ENCODE measurements around the gene COQ6.
"Not testable (repeated sequence)": the region's sequence is repeated elsewhere in the genome, so short reads cannot be mapped to it uniquely, and the experiment has no call there.

COQ6 gene

DNA sequence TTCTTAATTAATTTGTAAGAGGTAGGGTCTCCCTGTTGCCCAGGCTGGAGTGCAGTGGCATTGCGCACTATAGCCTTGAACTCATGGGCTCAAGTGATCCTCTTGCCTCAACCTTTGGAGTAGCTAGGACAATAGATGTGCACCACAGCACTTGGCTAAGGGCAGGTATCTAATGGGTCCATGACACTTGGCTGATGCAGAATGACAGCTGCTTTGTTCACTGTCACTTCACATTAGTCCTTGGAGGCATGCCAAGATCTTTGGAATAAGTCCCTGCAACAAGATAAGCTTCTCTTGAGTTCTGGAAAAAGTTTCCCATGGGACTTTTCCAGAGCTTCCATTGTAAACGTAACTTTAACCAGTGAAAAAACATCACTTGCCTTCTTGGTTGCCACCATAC, 23.4 kb downstream of the COQ6 start:
- H3K4me3 ChIP-seq (ENCODE audit: low read length): no peak overlapping the region
- no peak for DNase-seq (ENCODE audit: low read depth, low spot score)

GRCh38 chr14:73976125-73976524, 26.0 kb downstream of the COQ6 start:
- no peak overlapping the region for H3K4me3 ChIP-seq (ENCODE audit: low read length)
- DNase-seq (ENCODE audit: low read depth, low spot score): no peak

DNA sequence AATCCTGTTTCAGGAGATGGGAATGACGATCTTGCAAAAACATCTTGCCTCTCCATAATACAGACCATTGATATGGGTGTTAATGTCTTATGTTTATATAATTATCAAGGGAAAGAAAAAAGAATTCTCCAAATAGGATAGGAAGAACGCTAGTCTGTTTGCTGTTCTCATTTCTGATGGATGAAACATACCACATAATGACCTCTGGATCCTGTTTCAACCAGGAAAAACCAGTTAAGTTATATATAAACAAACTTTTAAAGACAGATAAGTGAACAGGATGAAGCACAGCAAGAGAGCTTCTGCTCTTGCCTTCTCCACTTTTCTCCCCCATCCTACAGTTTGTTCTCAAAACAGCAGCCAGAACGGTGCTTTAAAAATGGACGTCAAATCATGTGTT, 27.8 kb downstream of the COQ6 start:
- no peak overlapping the region for H3K4me3 ChIP-seq (ENCODE audit: low read length)
- no peak for DNase-seq (ENCODE audit: low read depth, low spot score)

DNA sequence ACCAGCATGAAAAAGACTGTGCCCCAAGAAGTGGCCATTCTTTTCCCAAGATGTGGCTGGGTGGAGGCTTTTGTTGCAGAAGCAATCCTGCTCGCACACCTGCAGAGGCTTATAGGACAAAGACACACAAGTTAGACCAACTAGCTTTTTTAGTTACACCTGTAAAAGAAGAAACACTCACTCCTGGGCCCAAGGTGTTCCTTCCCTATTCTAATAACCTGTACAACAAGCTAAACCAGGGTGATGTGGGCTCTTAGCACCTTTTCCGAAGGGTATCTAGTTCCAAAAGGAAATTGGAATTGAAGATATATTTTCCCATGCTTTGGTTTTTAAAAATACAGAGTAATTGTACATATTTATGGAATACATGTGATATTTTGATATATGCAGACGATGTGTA, 38.0 kb downstream of the COQ6 start:
- DNase-seq (ENCODE audit: low read depth, low spot score): no peak
- no peak overlapping the region for H3K4me3 ChIP-seq (ENCODE audit: low read length)

DNA sequence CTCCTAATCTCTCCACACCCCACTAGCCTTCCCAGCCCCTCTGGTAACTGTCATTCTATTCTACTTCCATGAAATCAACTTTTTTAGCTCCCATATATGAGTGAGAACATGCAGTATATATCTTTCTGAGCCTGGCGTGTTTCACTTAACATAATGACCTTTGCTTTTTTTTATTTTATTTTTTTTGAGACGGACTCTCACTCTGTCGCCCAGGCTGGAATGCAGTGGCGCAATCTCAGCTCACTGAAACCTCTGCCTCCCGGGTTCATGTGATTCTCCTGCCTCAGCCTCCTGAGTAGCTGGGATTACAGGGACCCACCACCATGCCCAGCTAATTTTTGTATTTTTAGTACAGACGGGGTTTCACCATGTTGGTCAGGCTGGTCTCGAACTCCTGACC, 38.6 kb downstream of the COQ6 start:
- H3K4me3 ChIP-seq (ENCODE audit: low read length); DNase-seq (ENCODE audit: low read depth, low spot score): not testable (repeated sequence)

DNA sequence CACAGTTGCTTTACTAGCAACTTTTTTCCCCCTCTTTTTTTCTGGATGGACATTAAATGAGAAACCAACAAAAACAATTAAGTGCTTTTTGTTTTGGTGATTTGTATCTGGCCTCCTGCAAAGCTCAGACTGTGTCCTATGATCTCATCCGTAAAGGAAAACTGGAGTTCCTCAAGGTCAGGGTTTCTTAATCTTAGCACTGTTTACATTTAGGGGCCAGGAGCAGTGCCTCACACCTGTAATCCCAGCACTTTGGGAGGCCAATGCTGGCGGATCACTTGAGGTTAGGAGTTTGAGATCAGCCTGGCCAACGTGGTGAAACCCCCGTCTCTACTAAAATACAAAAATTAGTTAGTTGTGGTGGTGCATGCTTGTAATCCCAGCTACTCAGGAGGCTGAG, 41.0 kb downstream of the COQ6 start:
- no peak overlapping the region for H3K4me3 ChIP-seq (ENCODE audit: low read length)
- DNase-seq (ENCODE audit: low read depth, low spot score): no peak

- H3K4me3 ChIP-seq (ENCODE audit: low read length); DNase-seq (ENCODE audit: low read depth, low spot score): not testable (repeated sequence)
Measured at GRCh38 chr14:73994926-73995325, 44.8 kb downstream of the COQ6 start.

GRCh38 chr14:73995977-73996378, 45.9 kb downstream of the COQ6 start:
- DNase-seq (ENCODE audit: low read depth, low spot score): no peak
- H3K4me3 ChIP-seq (ENCODE audit: low read length): no peak overlapping the region

DNA sequence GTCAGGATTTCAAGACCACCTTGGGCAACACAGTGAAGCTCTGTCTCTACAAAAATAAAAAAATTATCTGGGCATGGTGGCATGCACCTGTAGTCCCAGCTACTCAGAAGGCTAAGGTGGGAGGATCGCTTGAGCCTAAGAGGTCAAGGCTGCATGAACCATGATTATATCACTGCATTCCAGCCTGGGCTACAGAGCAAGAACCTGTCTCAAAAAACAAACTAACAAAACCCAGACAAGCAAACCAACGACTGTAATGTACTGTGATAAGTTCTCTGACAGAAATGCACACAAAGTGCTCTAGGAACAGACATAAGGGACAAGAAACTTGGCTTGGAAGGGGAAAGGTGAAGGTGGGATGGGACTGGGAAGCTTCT, 46.6 kb downstream of the COQ6 start:
- H3K4me3 ChIP-seq (ENCODE audit: low read length): no peak overlapping the region
- DNase-seq (ENCODE audit: low read depth, low spot score): no peak

- H3K4me3 ChIP-seq (ENCODE audit: low read length): no peak overlapping the region
- DNase-seq (ENCODE audit: low read depth, low spot score): no peak
Measured at GRCh38 chr14:73997108-73997943, 47.2 kb downstream of the COQ6 start.

DNA sequence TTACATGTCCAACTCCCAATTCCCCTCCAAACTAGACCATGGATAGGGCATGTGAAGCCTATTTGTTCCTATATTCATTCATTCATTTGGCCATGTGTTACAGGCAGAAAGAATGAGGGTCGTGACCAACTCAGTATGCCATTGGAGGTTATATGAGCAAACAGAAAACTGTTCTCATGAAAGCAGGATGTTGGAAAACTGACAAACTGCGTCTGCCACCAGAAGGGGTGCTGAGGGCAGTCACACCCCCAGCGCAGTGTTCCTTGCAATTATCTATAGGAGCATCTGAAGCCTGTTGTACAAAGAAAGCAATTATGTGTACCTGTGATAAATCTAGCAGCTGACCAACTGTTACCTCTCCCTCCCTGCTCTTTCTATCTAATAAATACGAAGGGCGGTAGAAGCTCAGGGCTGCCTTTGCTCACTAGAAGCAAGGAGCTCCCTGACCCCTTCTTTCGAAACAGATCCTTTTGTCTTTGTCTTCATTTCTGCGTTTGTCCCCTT, 47.9 kb downstream of the COQ6 start:
- no peak for DNase-seq (ENCODE audit: low read depth, low spot score)
- no peak overlapping the region for H3K4me3 ChIP-seq (ENCODE audit: low read length)

DNA sequence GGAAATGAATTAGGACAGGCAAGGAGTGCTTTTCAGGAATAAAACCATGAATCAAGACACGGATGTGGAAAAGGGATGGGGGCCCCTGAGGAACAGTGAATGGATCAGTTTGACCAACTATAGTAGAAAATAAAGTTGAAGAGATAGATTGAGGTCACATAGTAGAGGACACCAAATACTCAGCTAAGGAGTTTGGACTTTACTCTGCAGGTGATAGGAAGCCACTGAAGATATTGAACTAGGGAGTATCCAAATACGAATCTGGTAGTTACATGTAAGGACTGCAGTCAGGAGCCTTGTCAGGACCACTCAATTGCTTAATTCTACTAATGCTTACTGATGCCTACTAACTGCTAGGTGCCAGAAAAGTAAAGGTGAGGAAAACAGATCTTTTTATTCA, 48.6 kb downstream of the COQ6 start:
- no peak overlapping the region for H3K4me3 ChIP-seq (ENCODE audit: low read length)
- no peak for DNase-seq (ENCODE audit: low read depth, low spot score)

DNA sequence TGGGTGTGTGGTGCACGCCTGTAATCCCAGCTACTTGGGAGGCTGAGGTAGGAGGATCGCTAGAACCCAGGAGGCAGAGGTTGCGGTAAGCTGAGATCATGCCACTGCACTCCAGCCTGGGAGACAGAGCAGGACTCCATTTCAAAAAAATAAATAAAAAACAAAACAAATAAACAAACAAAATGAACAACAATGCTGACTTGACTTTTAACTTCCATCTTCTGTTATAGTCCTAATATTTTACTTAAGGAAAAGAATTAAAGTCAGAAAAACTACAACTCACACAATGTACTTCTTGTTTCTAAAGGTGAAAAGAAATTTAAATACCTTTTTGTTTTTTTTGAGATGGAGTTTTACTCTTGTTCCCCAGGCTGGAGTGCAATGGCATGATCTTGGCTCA, 55.6 kb downstream of the COQ6 start:
- not testable (repeated sequence) for DNase-seq (ENCODE audit: low read depth, low spot score); H3K4me3 ChIP-seq (ENCODE audit: low read length)

DNA sequence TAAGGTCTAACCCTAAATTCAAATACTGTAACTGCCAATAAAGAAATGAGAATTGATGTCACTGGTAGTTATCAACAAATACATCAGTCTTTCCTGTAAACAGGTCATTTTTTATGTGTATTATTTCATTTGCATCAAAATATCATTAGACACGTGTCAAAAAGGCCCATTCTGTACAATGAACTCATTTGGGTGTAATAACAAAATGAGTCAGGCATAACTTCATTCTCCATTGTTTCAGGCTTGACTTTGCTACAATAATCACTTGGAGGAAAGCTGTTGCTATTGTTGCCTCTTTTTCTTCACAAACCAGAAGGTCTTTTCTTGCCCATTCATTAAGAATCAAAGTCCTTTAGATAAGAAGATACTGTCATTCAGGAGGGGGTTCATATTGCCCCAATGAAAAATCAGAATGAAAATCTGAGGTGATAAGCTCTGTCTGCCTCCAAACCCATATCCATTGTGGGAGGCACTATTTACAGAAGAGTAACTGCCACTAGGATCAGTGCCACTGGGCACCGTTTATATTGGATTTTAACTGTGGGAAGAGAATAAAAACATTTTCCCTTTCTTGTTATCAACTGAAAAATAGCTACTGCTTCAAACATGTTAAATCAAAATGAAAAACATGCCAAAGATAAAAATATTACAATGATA, 58.9 kb downstream of the COQ6 start:
- no peak for DNase-seq (ENCODE audit: low read depth, low spot score)
- H3K4me3 ChIP-seq (ENCODE audit: low read length): no peak overlapping the region

Data from Jurkat, Clone E6-1 (cell line).